Islet of Langerhans (tissue), 1 donor: ENCODE data around the gene GLOD4.
"Not testable (repeated sequence)": the region's sequence is repeated elsewhere in the genome, so short reads cannot be mapped to it uniquely, and the experiment has no call there.

Experiments used
- FAIRE-seq: peaks from one replicate; lab custom pipeline; 2011; peaks lifted over from hg19 to GRCh38; lab: Jason Lieb, UNC

GLOD4 gene

GRCh38 chr17:781805-782731, at the start of gene GLOD4, which contains the start of gene MRM3:
Gene GLOD4 (minus strand): TSS chr17:782280. CDS start chr17:782255, 25 bp downstream.
Gene MRM3 (plus strand): TSS chr17:782353. CDS start chr17:782379, 26 bp downstream.
- FAIRE-seq, result no peak

DNA sequence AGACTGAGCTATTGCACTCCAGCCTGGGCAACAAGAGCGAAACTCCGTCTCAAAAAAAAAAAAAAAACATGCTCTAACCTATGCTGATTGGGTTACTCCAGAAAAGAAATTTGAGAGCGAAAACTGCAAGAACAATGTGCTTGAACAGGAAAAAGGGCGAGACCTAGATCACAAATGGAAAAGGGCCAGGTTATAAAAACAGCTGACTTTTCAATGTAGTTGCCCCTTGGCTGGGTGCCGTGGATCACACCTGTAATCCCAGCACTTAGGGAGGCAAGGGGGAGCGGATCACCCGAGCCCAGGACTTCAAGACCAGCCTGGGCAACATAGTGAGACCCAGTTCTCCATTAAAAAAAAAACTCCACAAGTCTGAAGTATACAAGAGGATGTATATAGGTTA, 48.9 kb upstream of the GLOD4 start:
- no peak for FAIRE-seq

GRCh38 chr17:830381-830780, 48.3 kb upstream of the GLOD4 start:
- no peak for FAIRE-seq

GRCh38 chr17:829614-830013, 47.5 kb upstream of the GLOD4 start:
- FAIRE-seq, result not testable (repeated sequence)

DNA sequence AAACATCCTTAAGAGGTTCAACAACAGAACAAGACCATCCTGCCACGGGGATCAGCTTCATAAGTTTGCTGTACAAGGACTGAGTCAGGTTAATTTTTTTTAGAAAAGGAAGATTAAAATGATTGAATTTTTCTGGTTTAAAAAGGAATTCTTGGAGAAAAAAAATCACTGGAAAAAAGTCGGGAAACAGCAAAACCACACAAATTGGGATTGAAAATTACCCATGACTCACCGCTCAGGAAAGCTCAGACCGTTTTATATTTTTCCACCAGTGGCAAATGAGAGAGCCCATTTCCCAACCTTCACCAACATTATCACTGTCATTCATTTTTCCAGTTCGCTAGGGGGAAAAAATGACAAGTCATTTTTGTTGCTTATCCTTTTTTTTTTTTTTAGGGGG, 46.7 kb upstream of the GLOD4 start:
- FAIRE-seq, result no peak

DNA sequence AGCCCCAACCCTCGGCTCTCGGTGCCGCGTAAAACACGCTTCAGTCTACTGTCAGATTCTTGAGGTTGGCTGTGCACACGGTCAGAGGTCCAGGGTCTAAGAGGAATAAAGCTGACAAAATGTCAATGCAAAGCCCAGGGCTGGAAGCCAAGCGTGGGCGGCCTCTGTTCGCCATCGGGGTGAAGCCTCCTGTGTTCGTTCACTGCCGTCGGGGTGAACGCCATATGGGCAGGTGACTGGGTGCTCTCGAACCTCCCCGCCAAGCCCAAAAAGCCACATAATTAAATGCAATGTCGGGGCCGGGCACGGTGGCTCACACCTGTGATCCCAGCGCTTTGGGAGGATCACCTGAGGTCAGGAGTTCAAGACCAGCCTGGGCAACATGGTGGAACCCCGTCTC, 44.7 kb upstream of the GLOD4 start:
- no peak for FAIRE-seq

- FAIRE-seq, result no peak
Measured at GRCh38 chr17:825216-825615, 43.1 kb upstream of the GLOD4 start.

GRCh38 chr17:824378-824777, 42.3 kb upstream of the GLOD4 start:
- no peak for FAIRE-seq

- FAIRE-seq, result no peak
Measured at GRCh38 chr17:823501-823902, 41.4 kb upstream of the GLOD4 start.

- no peak for FAIRE-seq
Measured at GRCh38 chr17:819251-819650, 37.2 kb upstream of the GLOD4 start.

GRCh38 chr17:814371-814770, 32.3 kb upstream of the GLOD4 start:
- FAIRE-seq, result no peak

GRCh38 chr17:812638-813204, 30.6 kb upstream of the GLOD4 start:
- FAIRE-seq, result no peak

DNA sequence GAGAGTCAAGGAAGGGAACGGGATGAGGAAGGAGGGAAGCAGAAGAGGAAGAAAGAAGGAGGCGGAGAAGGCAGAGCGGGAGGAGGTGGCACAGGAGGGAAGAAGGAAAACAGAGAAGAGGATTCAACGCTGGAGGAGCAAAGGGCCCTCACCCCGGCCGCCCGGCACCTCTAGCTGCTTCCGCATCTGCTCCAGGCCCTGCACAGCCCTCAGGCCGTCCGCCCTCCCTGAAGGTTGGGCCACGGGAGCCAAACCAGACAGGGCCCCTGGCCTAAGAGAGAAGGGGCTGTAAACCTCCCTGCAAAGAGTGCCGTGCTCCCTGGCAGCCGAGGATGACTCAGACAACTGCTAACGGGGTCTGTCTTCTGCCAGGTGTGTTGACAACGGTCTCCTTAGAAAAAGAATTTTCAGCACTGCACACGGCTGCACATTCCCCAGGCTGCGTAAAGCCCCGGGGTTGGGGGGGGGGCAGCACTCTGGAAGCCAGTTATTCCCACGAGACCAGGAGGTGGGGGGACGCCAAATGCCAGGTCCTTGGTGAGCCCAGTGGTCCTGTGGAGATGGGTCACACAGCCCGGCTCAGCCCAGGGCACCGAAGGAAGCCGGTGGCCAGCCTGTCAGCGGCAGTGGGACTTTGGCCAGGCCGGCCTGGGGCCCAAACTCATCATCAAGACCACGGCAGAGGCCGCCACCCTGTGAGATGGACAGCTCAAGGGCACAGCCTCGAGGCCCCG, 29.1 kb upstream of the GLOD4 start:
- no peak for FAIRE-seq

DNA sequence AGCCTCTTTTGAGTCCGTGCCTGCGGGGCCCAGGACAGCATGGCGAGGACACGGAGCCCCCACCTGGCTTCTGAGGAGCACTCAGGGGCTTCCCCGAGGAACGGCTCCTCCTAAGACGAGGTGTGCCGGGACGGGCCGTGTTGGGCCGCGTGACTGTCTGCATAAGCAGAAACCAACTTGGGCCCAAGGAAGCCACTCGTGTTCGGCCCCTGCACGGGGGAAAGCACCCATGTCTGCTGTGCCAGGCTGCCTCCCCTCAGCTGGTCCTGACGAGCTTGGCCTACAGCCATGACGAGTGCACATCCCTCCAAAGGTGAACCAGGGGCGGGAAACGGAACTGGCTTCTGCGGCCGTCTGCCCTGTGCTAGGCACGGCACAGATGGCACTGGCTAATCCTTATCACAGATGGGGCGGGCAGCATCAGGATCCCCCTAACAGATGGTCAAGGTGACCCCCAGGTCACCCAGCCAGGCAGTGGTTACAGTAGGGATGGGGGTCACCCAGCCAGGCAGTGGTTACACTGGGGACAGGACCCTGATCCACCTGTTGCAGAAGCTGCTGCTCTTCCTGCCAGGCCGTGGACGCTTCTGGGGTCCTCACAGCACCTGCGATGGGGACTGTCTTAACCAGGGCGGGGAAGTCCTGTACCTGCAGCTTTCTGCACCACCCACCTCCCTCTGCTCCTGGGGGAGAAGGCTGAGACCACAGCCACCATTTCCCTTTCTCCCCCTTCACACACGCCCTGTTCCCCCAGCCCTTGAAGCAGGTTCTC, 25.6 kb upstream of the GLOD4 start:
- no peak for FAIRE-seq

- no peak for FAIRE-seq
Measured at GRCh38 chr17:806781-807522, 24.9 kb upstream of the GLOD4 start.

GRCh38 chr17:806346-806745, 24.3 kb upstream of the GLOD4 start:
- no peak for FAIRE-seq

- FAIRE-seq, result not testable (repeated sequence)
Measured at GRCh38 chr17:805886-806285, 23.8 kb upstream of the GLOD4 start.

GRCh38 chr17:804541-805435, 22.7 kb upstream of the GLOD4 start:
- no peak for FAIRE-seq

DNA sequence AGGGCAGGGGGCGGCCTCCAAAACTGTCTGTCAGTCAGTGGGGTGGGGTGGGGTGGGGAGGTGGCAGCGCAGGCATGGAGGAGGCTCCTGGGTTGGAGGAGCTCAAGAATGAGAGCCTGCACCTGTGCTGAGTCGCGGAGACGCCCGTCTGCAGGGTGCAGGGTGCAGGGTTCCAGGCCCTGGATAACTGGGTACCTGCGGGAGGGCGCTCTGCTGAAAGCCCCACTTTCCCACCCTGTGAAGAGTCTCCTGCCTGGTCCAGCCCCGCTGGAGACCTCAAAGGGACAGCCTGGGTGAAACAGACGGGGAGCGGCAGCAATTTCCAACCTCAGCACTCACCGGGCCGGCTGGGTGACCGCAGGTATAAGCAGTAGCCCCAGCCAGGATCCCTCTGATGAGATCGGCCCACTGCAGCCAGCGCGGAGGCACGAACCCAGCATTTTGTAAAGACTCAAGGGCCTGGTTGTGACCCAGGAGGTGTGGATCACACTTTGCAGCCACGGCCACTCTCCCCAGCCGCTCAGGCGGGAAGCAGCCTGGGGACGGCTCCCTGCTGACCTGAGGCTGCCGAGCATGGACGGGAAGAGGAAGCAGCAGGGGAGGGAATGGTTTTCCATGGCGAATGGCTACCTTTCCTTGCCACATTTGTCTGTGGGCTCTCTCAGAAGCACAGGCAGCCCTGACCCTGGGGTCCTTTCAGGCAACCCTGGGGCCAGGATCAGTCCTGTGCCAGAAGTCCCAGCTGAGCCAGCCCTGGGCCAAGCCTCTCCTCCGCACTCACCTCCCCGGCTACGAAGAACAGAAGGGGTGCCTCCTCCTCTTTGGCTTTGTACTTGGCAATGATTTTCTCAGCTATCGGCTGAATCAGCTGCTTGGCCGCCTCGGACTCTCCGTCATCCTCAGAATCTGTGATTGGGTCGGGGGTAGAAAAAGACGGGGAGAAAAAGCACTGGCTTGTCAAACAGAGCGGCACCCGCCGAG, 21.1 kb upstream of the GLOD4 start:
- FAIRE-seq, result no peak
